Caco-2 (cell line): ENCODE results near the gene NKIRAS1. TPM values are rescaled to one million over a fixed set of nuclear protein-coding genes. Genes with fewer than 3 reads are reported as not detected.

ENCODE experiments used
- BruUV-seq: library from RNA; stranded (reverse); fragments of 400-500 nt; replicated peaks from 2 replicates; lab custom pipeline; 2021; lab: Mats Ljungman, UMichigan
- CTCF ChIA-PET: fragments of 300-600 bp; sonication (Branson Sonifier 250); formaldehyde crosslinking; loops from one replicate; lab custom pipeline; 2022; ENCODE audit warnings: antibody characterized with exemption; lab: Charles Lee
- POLR2A ChIA-PET: fragments of 300-600 bp; sonication (Branson Sonifier 250); formaldehyde crosslinking; loops from one replicate; lab custom pipeline; 2022; ENCODE audit warnings: antibody characterized with exemption; lab: Charles Lee
- DNase-seq, 2 experiments: peaks; one replicate each; pipeline versions ENCODE4 v3.0.0 to v3.0.0-alpha.2; 2020 to 2022
- H3K27me3 ChIP-seq: replicated peaks from 2 replicates; pipeline ENCODE4 v1.6.0; 2011; ENCODE audit warnings: low read length; ENCODE audit not compliant: control insufficient read depth, insufficient read depth
- H3K36me3 ChIP-seq: 2 replicates; pipeline ENCODE4 v1.5.1; 2011; ENCODE audit warnings: low read length; ENCODE audit not compliant: control insufficient read depth, insufficient read depth
- H3K4me1 ChIP-seq: fragments of 250-450 bp; sonication (Bioruptor Pico); 2 replicates; pipeline ENCODE4 v1.5.1; 2020; ENCODE audit warnings: mild to moderate bottlenecking
- H3K4me3 ChIP-seq: 2 replicates; pipeline ENCODE4 v1.5.1; 2011; ENCODE audit warnings: low read depth, mild to moderate bottlenecking, control low read depth, low read length
- H3K9me3 ChIP-seq: fragments of 250-450 bp; sonication (Bioruptor Pico); 2 replicates; pipeline ENCODE4 v1.5.1; 2020; ENCODE audit warnings: mild to moderate bottlenecking, moderate library complexity
- H3K27ac Mint-ChIP-seq: one replicate; pipeline ENCODE4 v1.8.0; 2022; ENCODE audit warnings: mixed read lengths; ENCODE audit not compliant: unreplicated experiment
- H3K27me3 Mint-ChIP-seq: one replicate; pipeline ENCODE4 v1.8.0; 2022; ENCODE audit warnings: mixed read lengths; ENCODE audit not compliant: insufficient read depth, unreplicated experiment
- H3K36me3 Mint-ChIP-seq: one replicate; pipeline ENCODE4 v1.8.0; 2022; ENCODE audit warnings: mild to moderate bottlenecking, mixed read lengths; ENCODE audit not compliant: insufficient read depth, unreplicated experiment
- H3K4me1 Mint-ChIP-seq: one replicate; pipeline ENCODE4 v1.8.0; 2022; ENCODE audit warnings: low read depth, mixed read lengths; ENCODE audit not compliant: unreplicated experiment
- H3K4me3 Mint-ChIP-seq: one replicate; pipeline ENCODE4 v1.8.0; 2022; ENCODE audit warnings: mild to moderate bottlenecking, moderate library complexity, mixed read lengths; ENCODE audit not compliant: unreplicated experiment
- H3K9me3 Mint-ChIP-seq: one replicate; pipeline ENCODE4 v1.8.0; 2022; ENCODE audit warnings: mixed read lengths; ENCODE audit not compliant: unreplicated experiment
- CTCF ChIP-seq, 2 experiments: fragments of 200-600 bp in 1 of 2; IDR thresholded peaks; 1 replicate in 1 of 2; 2 replicates in 1 of 2; pipeline versions ENCODE4 v1.5.1 to v1.8.0; 2011 to 2022; ENCODE audit warnings: antibody characterized with exemption in 1 of 2, control low read depth in 1 of 2, inconsistent platforms in 1 of 2, low read depth in 1 of 2, low read length in 1 of 2, mild to moderate bottlenecking in 1 of 2, moderate library complexity in 1 of 2; ENCODE audit not compliant: insufficient read depth in 1 of 2, severe bottlenecking in 1 of 2, unreplicated experiment in 1 of 2
- intact Hi-C: fragments of 100-400 bp; cut with micrococcal nuclease; formaldehyde crosslinking; loops from one replicate; pipeline ENCODE4 v1.10.0; 2022; ENCODE audit not compliant: unreplicated experiment
- total RNA-seq: library from RNA; stranded (reverse); gene quantifications from 2 replicates; pipeline ENCODE4 v1.2.3, GENCODE V29; 2022

NKIRAS1 gene
- total RNA-seq, 1 experiment from 2014 or later: 6.8 TPM

GRCh38 chr3:23916152-23916885 is 471 bp downstream of the NKIRAS1 start:
- intact Hi-C loops: loop anchor here (2.0 kb wide), 1 partner anchor 16 kb away; no protein-coding TSS in a partner anchor
- peaks cover 12% of the 10 kb centered on the region for H3K4me1 Mint-ChIP-seq
- TSS peak; percentile 53 for BruUV-seq

DNA sequence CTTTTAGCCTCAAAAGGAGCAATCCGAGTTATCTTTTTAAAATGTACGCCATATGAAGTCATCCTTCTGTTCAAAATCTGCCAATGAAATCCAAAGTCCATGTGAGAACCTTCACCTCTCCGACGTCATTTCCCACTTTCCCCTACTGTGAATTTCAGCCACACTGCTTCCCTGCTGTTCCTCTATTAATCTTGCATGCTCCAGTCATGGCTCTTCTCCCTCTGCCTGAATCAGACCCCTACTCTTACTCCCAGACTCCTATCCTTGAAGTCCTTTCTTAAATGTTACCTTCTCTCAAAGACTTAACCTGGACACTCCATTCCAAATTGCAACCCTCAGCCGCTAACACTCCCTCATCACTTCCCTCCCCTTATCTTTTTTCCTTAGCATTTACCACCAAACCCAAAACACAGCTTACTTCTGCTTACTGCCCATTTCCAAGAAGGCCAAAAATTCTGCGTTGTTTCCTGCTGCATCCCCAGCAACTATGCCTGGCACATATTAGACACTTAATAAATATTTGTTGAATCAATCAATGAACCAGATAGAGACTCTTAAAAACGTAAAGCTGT is 1.2 kb downstream of the NKIRAS1 start:
- no peak for TF ChIP-seq CTCF (IDR thresholded peaks at IDR 0.05; ENCODE audit: insufficient read depth in 1 of 2, low read depth in 1 of 2, low read length in 1 of 2, severe bottlenecking in 1 of 2, unreplicated experiment in 1 of 2)
- Histone ChIP-seq H3K36me3 (peaks cover 2% of the 10 kb centered on the region), H3K4me1 (peaks cover 25% of the 10 kb centered on the region), H3K27me3 (no peaks in the 10 kb centered on the region), H3K4me3 (peak overlapping the region; percentile 92), H3K9me3 (no peaks in the 10 kb centered on the region)
- peak overlapping the region; percentile 70 for H3K4me3 Mint-ChIP-seq
- CTCF ChIA-PET: no interaction called here
- peak overlapping the region; percentile 16 for H3K27ac Mint-ChIP-seq
- POLR2A ChIA-PET: interaction anchor here (1.4 kb wide), 1 partner anchor 12 kb away, joined by 13 read pairs; no protein-coding TSS in a partner anchor
- H3K27me3 Mint-ChIP-seq: no peaks in the 10 kb centered on the region
- H3K36me3 Mint-ChIP-seq: peaks cover 47% of the 10 kb centered on the region
- no peaks in the 10 kb centered on the region for H3K9me3 Mint-ChIP-seq
- intact Hi-C loops: loop anchor here (2.0 kb wide), 1 partner anchor 15 kb away; no protein-coding TSS in a partner anchor
- no TSS peak for BruUV-seq
- no peak for DNase-seq
- peaks cover 12% of the 10 kb centered on the region for H3K4me1 Mint-ChIP-seq

More at GRCh38 chr3:23916152-23916885, 471 bp downstream of the NKIRAS1 start:
- DNase-seq: no peak
- Histone ChIP-seq H3K9me3 (no peaks in the 10 kb centered on the region), H3K4me3 (peak overlapping the region; percentile 92), H3K4me1 (peaks cover 29% of the 10 kb centered on the region), H3K27me3 (no peaks in the 10 kb centered on the region), H3K36me3 (peaks cover 2% of the 10 kb centered on the region)
- Mint-ChIP-seq H3K36me3 (peaks cover 48% of the 10 kb centered on the region), H3K4me3 (peak overlapping the region; percentile 70), H3K27ac (peak overlapping the region; percentile 96), H3K27me3 (no peaks in the 10 kb centered on the region), H3K9me3 (no peaks in the 10 kb centered on the region)
- CTCF ChIA-PET: interaction anchor here (0.5 to 0.8 kb wide), 4 partner anchors 11 to 580 kb away, joined by 3 read pairs; no protein-coding TSS in a partner anchor
- POLR2A ChIA-PET: interaction anchor here (0.5 to 1.4 kb wide), 16 partner anchors 9 to 187 kb away, joined by 3 to 18 read pairs (median 4); no protein-coding TSS in a partner anchor
- TF ChIP-seq CTCF (IDR thresholded peaks at IDR 0.05; ENCODE audit: insufficient read depth in 1 of 2, low read depth in 1 of 2, low read length in 1 of 2, severe bottlenecking in 1 of 2, unreplicated experiment in 1 of 2): no peak

GRCh38 chr3:23913873-23914743 is 2.7 kb downstream of the NKIRAS1 start:
- intact Hi-C loops: no loop called here
- H3K4me1 ChIP-seq: peaks cover 17% of the 10 kb centered on the region
- DNase-seq: no peak
- Mint-ChIP-seq H3K9me3 (no peaks in the 10 kb centered on the region), H3K4me1 (peaks cover 12% of the 10 kb centered on the region), H3K36me3 (peaks cover 36% of the 10 kb centered on the region), H3K27ac (no peak overlapping the region), H3K27me3 (no peaks in the 10 kb centered on the region), H3K4me3 (no peak overlapping the region)
- ChIA-PET POLR2A (no interaction called here), CTCF (no interaction called here)
- H3K9me3 ChIP-seq: no peaks in the 10 kb centered on the region
- TF ChIP-seq CTCF (IDR thresholded peaks at IDR 0.05; ENCODE audit: insufficient read depth in 1 of 2, low read depth in 1 of 2, low read length in 1 of 2, severe bottlenecking in 1 of 2, unreplicated experiment in 1 of 2): no peak
- H3K4me3 ChIP-seq: no peak overlapping the region
- no peaks in the 10 kb centered on the region; the same call in none of the 2 replicates for H3K36me3 ChIP-seq
- no TSS peak for BruUV-seq
- H3K27me3 ChIP-seq: no peaks in the 10 kb centered on the region
